MCF 10A (cell line): Measurements from ENCODE around the gene VKORC1. TPM values are rescaled to one million over a fixed set of nuclear protein-coding genes. Genes with fewer than 3 reads are reported as not detected.

ENCODE experiments used
- BruUV-seq: library from RNA; stranded (reverse); fragments of 400-500 nt; replicated peaks from 2 replicates; lab custom pipeline; 2021; lab: Mats Ljungman, UMichigan
- CTCF ChIA-PET: fragments of 300-600 bp; sonication (Branson Sonifier 250); formaldehyde crosslinking; extraction: SDS; loops from one replicate; lab custom pipeline; 2021; ENCODE audit warnings: antibody characterized with exemption, inconsistent platforms; lab: Yijun Ruan, JAX
- POLR2A ChIA-PET: fragments of 300-600, 350-650 bp; sonication (Branson Sonifier 250); formaldehyde crosslinking; extraction: SDS; loops from one replicate; lab custom pipeline; 2020; ENCODE audit warnings: antibody characterized with exemption, inconsistent platforms; lab: Yijun Ruan, JAX
- DNase-seq: peaks from one replicate; pipeline ENCODE4 v3.0.0-alpha.2; 2018; ENCODE audit not compliant: unreplicated experiment
- H3K27ac Mint-ChIP-seq: one replicate; pipeline ENCODE4 v1.8.0; 2022; ENCODE audit warnings: mild to moderate bottlenecking, low read depth, mixed read lengths; ENCODE audit not compliant: unreplicated experiment
- H3K27me3 Mint-ChIP-seq: one replicate; pipeline ENCODE4 v1.8.0; 2022; ENCODE audit warnings: mixed read lengths; ENCODE audit not compliant: insufficient read depth, unreplicated experiment
- H3K36me3 Mint-ChIP-seq: one replicate; pipeline ENCODE4 v1.8.0; 2022; ENCODE audit warnings: mild to moderate bottlenecking, moderate library complexity, mixed read lengths; ENCODE audit not compliant: insufficient read depth, unreplicated experiment
- H3K4me1 Mint-ChIP-seq: one replicate; pipeline ENCODE4 v1.8.0; 2022; ENCODE audit warnings: mixed read lengths; ENCODE audit not compliant: insufficient read depth, unreplicated experiment
- H3K4me3 Mint-ChIP-seq: one replicate; pipeline ENCODE4 v1.8.0; 2022; ENCODE audit warnings: mild to moderate bottlenecking, moderate library complexity, mixed read lengths; ENCODE audit not compliant: unreplicated experiment
- H3K9me3 Mint-ChIP-seq: one replicate; pipeline ENCODE4 v1.8.0; 2022; ENCODE audit warnings: mixed read lengths; ENCODE audit not compliant: unreplicated experiment
- intact Hi-C: fragments of 100-400 bp; cut with micrococcal nuclease; formaldehyde crosslinking; loops from 2 replicates; pipeline ENCODE4 v1.14.1; 2022
- total RNA-seq: library from RNA; stranded (reverse); gene quantifications from 2 replicates; pipeline ENCODE4 v1.2.3, GENCODE V29; 2022
- TF ChIP-seq, protein P1 (sequence below): fragments of 200-600 bp; IDR thresholded peaks from one replicate; pipeline ENCODE4 v1.8.0; 2022; ENCODE audit warnings: antibody characterized with exemption, mild to moderate bottlenecking; ENCODE audit not compliant: unreplicated experiment

The VKORC1 gene
- total RNA-seq, 1 experiment from 2014 or later: 66.3 TPM

DNA sequence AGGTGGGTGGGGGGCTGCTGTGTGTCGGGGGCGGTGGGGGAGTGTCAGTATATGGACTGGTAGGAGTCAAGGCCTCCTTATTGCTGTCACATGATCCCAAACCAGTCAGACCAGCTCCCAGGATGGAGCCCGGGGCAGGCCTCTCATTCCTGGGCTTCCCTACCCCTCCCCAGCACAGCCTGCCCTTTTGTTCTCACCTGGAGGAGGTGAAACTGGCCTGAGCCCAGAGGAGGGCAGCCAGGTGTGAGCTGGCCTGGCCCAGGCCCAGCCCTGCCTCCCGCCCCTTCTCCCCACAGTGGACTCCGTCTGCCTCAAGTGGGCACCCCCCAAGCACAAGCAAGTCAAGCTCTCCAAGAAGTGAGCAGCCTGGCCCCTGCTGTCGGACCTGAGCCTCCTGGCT lies 36.3 kb upstream of the VKORC1 start:
- peaks cover 15% of the 10 kb centered on the region for H3K4me1 Mint-ChIP-seq
- ChIA-PET CTCF (interaction anchor here (0.5 to 0.8 kb wide), 3 partner anchors 9 to 164 kb away, joined by 3 to 6 read pairs (median 3); partner anchors contain the start of gene BCKDK), POLR2A (interaction anchor here (1.3 to 12.0 kb wide), 3 partner anchors 11 to 35 kb away, joined by 6 to 201 read pairs (median 7); partner anchors contain the start of gene KAT8)
- H3K27me3 Mint-ChIP-seq: no peaks in the 10 kb centered on the region
- H3K36me3 Mint-ChIP-seq: peaks cover 32% of the 10 kb centered on the region
- TF ChIP-seq, protein P1, sequence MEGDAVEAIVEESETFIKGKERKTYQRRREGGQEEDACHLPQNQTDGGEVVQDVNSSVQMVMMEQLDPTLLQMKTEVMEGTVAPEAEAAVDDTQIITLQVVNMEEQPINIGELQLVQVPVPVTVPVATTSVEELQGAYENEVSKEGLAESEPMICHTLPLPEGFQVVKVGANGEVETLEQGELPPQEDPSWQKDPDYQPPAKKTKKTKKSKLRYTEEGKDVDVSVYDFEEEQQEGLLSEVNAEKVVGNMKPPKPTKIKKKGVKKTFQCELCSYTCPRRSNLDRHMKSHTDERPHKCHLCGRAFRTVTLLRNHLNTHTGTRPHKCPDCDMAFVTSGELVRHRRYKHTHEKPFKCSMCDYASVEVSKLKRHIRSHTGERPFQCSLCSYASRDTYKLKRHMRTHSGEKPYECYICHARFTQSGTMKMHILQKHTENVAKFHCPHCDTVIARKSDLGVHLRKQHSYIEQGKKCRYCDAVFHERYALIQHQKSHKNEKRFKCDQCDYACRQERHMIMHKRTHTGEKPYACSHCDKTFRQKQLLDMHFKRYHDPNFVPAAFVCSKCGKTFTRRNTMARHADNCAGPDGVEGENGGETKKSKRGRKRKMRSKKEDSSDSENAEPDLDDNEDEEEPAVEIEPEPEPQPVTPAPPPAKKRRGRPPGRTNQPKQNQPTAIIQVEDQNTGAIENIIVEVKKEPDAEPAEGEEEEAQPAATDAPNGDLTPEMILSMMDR: no peak
- peak; percentile 59 for DNase-seq
- H3K4me3 Mint-ChIP-seq: no peak overlapping the region
- no peak overlapping the region for H3K27ac Mint-ChIP-seq
- intact Hi-C loops: no loop called here
- H3K9me3 Mint-ChIP-seq: no peaks in the 10 kb centered on the region
- BruUV-seq: no TSS peak

DNA sequence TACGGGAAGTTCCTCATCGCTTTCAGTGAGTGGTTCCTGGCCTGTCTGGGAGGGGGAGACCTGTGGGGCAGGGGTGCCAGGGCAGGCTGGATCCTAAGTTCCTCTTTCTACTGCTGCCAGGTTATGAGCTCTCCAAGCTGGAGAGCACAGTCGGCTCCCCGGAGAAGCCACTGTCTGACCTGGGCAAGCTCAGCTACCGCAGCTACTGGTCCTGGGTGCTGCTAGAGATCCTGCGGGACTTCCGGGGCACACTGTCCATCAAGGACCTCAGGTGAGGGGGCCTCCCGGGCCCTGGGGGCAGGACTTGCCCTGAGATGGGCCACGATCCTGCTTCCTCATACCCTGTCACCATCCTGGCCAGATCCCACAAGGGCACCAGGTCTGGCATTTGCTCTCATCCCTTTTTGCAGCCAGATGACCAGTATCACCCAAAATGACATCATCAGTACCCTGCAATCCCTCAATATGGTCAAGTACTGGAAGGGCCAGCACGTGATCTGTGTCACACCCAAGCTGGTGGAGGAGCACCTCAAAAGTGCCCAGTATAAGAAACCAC lies 35.8 kb upstream of the VKORC1 start:
- CTCF ChIA-PET: interaction anchor here (0.5 to 1.8 kb wide), 3 partner anchors 9 to 165 kb away, joined by 3 to 6 read pairs (median 4); no protein-coding TSS in a partner anchor
- Mint-ChIP-seq H3K27ac (no peak overlapping the region), H3K4me3 (no peak overlapping the region), H3K36me3 (peaks cover 36% of the 10 kb centered on the region), H3K27me3 (no peaks in the 10 kb centered on the region), H3K4me1 (peaks cover 10% of the 10 kb centered on the region), H3K9me3 (no peaks in the 10 kb centered on the region)
- intact Hi-C loops: no loop called here
- POLR2A ChIA-PET: interaction anchor here (1.3 to 12.0 kb wide), 3 partner anchors 11 to 34 kb away, joined by 6 to 201 read pairs (median 7); partner anchors contain the start of gene KAT8
- no TSS peak for BruUV-seq
- no peak for DNase-seq
- TF ChIP-seq, protein P1: no peak

DNA sequence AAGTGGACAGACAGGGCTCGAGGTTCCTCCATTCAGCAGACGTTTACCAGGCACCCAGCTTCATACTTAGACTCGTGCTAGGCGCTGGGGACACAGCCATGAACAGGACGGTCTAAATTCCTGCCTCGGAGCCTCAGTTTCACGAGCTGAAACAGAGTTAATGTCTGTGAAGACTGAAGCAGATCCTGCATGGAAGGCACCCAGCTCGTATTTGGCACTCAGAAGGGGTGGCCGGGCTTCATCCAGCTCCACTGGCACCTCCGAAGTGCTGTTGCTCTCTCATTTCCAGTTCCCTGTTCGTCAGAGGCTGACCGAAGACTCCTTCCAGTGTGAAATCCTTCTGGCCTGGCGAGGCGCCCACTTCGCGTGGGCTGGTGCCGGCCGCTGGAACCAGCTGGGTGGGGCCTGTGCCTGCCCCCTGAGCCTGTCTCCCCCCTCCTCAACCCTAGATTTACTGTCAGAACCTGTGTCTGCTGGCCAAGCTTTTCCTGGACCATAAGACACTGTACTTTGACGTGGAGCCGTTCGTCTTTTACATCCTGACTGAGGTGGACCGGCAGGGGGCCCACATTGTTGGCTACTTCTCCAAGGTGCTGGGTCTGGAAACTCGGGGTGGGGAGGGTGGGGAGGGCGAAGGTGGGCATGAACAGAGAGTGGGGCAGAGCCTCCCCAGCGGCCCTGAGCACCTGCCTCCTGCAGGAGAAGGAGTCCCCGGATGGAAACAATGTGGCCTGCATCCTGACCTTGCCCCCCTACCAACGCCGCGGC lies 35.2 kb upstream of the VKORC1 start:
- POLR2A ChIA-PET: interaction anchor here (0.7 to 12.0 kb wide), 3 partner anchors 9 to 13 kb away, joined by 3 to 201 read pairs (median 4); partner anchors contain the start of gene KAT8
- no TSS peak for BruUV-seq
- DNase-seq: no peak
- TF ChIP-seq, protein P1: no peak
- CTCF ChIA-PET: interaction anchor here (0.5 to 1.8 kb wide), 4 partner anchors 9 to 170 kb away, joined by 3 to 4 read pairs (median 4); no protein-coding TSS in a partner anchor
- H3K27me3 Mint-ChIP-seq: no peaks in the 10 kb centered on the region
- no peaks in the 10 kb centered on the region for H3K9me3 Mint-ChIP-seq
- H3K36me3 Mint-ChIP-seq: peaks cover 36% of the 10 kb centered on the region
- no peak overlapping the region for H3K4me3 Mint-ChIP-seq
- intact Hi-C loops: no loop called here
- peaks cover 10% of the 10 kb centered on the region for H3K4me1 Mint-ChIP-seq
- H3K27ac Mint-ChIP-seq: no peak overlapping the region
